ENCODE data around the gene CYP46A1. TPM values are rescaled to one million over a fixed set of nuclear protein-coding genes. Genes with fewer than 3 reads are reported as not detected.

CYP46A1 gene
- total RNA-seq, 1 experiment from 2014 or later, result 0.59 TPM

- no peak overlapping the region for H3K18ac ChIP-seq (ENCODE audit: insufficient read length, low read depth, low read length)
- H2BK12ac ChIP-seq (ENCODE audit: insufficient read length, low read depth, low read length), result no peak overlapping the region
- no peak overlapping the region for H2BK120ac ChIP-seq (ENCODE audit: low read depth, low read length, poor library complexity, severe bottlenecking)
- WGBS (ENCODE audit: extremely low coverage, insufficient read length, low lambda C conversion rate), result no CpG with 5 or more reads among the region's 16 CpGs
- H3K4me1 ChIP-seq (ENCODE audit: insufficient read depth, low read length), result no peaks in the 10 kb centered on the region
- H3K23me2 ChIP-seq (ENCODE audit: insufficient read length, low read depth, low read length, poor library complexity, severe bottlenecking), result no peaks in the 10 kb centered on the region
- TF ChIP-seq CTCF (conservative IDR thresholded peaks at IDR 0.05), result no peak
- H3K27ac ChIP-seq (ENCODE audit: insufficient read length, low read depth, low read length), result no peak overlapping the region
- H4K91ac ChIP-seq (ENCODE audit: insufficient read length, low read depth, low read length), result no peak overlapping the region
- Mint-ChIP-seq H3K27ac (no peak overlapping the region), H3K27me3 (ENCODE audit: low read depth) (peaks cover 3% of the 10 kb centered on the region), H3K36me3 (ENCODE audit: insufficient read depth in 1 of 3, low read depth in 3 of 3) (peaks cover 3 to 10% (median 8%) of the 10 kb centered on the region in 3 experiments; a peak in 3 of 7 replicates), H3K4me1 (peaks cover 14 to 16% of the 10 kb centered on the region in 2 experiments), H3K4me3 (no peak overlapping the region), H3K9me3 (peaks cover 15 to 23% of the 10 kb centered on the region in 2 experiments; a peak in 4 of 5 replicates)
- no peak overlapping the region for H2AFZ ChIP-seq (ENCODE audit: low read length)
- H3K9ac ChIP-seq (ENCODE audit: extremely low read depth, insufficient read length, low read length), result no peak overlapping the region
- no peak overlapping the region for H2BK5ac ChIP-seq (ENCODE audit: insufficient read length, low read length)
- no peak overlapping the region for H2BK15ac ChIP-seq (ENCODE audit: low read depth, low read length)
- H3K9me3 ChIP-seq (ENCODE audit: control insufficient read depth, low read depth, low read length), result peaks cover 8% of the 10 kb centered on the region
- H3K79me2 ChIP-seq (ENCODE audit: insufficient read depth, low read length), result no peaks in the 10 kb centered on the region
- no peak overlapping the region for H3K4me2 ChIP-seq (ENCODE audit: insufficient read depth, insufficient read length, low read length)
- no peak overlapping the region for H4K5ac ChIP-seq (ENCODE audit: insufficient read length, low read depth, low read length)
- no peaks in the 10 kb centered on the region for H3K27me3 ChIP-seq (ENCODE audit: insufficient read depth, low read length)
- H3T11ph ChIP-seq (ENCODE audit: low read length), result no peak overlapping the region
- no peak overlapping the region for H4K8ac ChIP-seq (replicated peaks; ENCODE audit: insufficient read length, low read depth, low read length)
- no peak overlapping the region for H3K23ac ChIP-seq (ENCODE audit: insufficient read length, low read depth, low read length)
- H3K4ac ChIP-seq (ENCODE audit: low read depth, low read length), result no peak overlapping the region
- H3K79me1 ChIP-seq (ENCODE audit: insufficient read depth, low read depth, low read length, poor library complexity, severe bottlenecking), result no peaks in the 10 kb centered on the region
- no peak overlapping the region for H3K56ac ChIP-seq (ENCODE audit: insufficient read length, low read depth, low read length)
- no peak overlapping the region for H3K14ac ChIP-seq (ENCODE audit: insufficient read depth, low read length)
- H2AK5ac ChIP-seq (ENCODE audit: insufficient read length, low read length), result no peak overlapping the region
- H4K20me1 ChIP-seq (ENCODE audit: control insufficient read depth, insufficient read depth, insufficient read length), result no peaks in the 10 kb centered on the region
- DNase-seq, result no peak
- H2BK20ac ChIP-seq (ENCODE audit: low read depth, low read length, poor library complexity, severe bottlenecking), result no peak overlapping the region
Observed at GRCh38 chr14:99677231-99678140, 6.6 kb upstream of the CYP46A1 start.

All from H9 (cell line).